HG03066 (cell line): ENCODE data around the gene ALOX15.
"Not testable (repeated sequence)": the region's sequence is repeated elsewhere in the genome, so short reads cannot be mapped to it uniquely, and the experiment has no call there.

Experiments
- ATAC-seq: cut with Tn5 transposase; IDR thresholded peaks from one replicate; pipeline ENCODE4 v1.9.1; 2021; ENCODE audit warnings: low read depth; ENCODE audit not compliant: unreplicated experiment

Gene ALOX15

DNA sequence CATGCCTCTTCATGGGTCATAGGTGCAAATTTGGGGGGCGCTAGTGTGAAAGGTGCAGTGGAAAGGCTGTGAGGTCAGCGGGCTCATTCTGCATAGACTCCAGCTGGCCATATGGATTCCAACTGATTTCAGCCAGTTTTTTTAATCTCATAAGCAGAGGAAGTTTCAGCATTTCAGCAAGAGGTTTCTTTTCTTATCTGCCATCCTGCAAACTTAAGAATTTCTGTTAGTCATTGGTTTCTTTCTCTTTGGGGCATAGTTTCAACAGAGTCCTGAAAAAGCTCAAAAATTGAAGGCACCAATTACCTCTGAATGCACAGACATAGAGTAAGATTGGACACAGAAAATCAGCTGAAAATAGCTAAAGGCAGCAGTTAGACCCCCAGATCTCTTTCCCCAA lies 16.2 kb upstream of the ALOX15 start:
- ATAC-seq = no peak

DNA sequence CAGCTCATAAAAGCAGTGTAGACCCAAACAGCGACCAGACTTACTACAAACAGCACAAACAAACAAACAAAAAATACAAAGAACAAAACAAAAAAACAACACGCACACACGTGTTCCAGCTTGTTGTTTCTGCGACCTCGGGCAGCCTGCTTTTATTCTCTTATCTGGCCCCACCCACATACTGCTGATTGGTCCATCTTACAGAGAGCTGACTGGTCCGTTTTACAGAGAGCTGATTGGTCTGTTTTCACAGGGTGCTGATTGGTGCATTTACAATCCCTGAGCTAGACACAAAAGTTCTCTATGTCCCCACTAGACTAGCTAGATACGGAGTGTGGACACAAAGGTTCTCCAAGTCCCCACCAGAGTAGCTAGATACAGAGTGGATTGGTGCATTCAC lies 14.5 kb upstream of the ALOX15 start:
- ATAC-seq = not testable (repeated sequence)

DNA sequence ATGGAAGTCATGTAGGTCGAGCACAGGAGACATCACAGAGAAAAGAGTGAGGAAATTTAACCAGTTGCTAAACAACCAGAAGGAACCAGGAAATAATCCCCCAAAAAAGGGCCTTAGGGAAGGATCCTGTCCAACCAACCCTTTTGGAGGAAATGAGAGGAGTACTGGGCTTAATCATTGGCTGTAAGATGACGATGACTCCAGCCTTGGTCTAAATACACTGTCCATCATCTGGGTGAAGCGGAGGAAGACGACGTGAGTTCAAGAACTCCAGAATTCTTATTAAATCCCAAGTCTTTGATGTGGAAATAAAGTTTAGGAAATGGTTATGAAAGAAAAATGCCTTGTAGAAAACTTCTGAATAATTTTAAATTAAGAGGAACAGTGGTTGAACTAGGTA lies 11.5 kb upstream of the ALOX15 start:
- no peak for ATAC-seq

GRCh38 chr17:4648741-4649140 lies 7.3 kb upstream of the ALOX15 start:
- no peak for ATAC-seq

DNA sequence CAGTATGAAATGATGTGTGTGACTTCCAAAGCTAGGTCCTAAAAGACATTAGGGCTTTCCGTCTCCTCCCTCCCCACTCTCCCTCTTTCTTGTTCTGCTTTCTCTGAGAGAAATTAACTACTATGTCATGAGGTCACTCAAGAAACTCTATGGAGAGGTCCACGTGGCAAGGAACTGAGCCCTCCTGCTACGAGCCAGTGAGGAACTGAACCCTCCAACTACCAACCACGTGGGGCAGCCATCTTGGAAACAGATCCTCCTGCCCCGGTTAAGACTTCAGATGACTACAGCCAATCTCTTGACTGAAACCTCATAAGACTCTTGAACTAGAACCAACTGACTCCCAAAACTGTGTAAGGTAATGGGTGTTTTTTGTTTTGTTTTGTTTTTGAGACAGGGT lies 4.2 kb upstream of the ALOX15 start:
- ATAC-seq = no peak

- no peak for ATAC-seq
These were observed 2.2 kb upstream of the ALOX15 start for GRCh38 chr17:4643676-4644075.

DNA sequence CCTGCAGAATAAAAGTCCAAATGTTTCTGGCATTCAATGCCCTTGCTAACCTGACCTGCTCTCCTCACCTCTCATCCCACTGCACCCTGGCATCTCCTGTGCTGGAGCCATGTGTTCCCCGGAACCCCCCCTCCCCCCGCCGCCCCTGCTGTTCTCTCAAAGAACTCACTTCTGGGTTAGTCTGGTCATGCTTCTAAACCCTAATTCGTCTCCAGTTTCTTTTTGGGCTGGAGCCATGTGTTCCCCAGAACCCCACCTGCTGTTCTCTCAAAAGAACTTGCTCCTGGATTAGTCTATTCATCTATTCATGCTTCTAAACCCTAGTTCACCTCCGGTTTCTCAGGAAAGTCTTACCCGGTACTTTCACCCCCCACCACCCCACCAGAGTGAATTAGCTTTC lies 808 bp upstream of the ALOX15 start:
- no peak for ATAC-seq

GRCh38 chr17:4640569-4641188 lies 799 bp downstream of the ALOX15 start:
- ATAC-seq = not testable (repeated sequence)

- not testable (repeated sequence) for ATAC-seq
These were observed 2.0 kb downstream of the ALOX15 start for GRCh38 chr17:4639301-4640059.

DNA sequence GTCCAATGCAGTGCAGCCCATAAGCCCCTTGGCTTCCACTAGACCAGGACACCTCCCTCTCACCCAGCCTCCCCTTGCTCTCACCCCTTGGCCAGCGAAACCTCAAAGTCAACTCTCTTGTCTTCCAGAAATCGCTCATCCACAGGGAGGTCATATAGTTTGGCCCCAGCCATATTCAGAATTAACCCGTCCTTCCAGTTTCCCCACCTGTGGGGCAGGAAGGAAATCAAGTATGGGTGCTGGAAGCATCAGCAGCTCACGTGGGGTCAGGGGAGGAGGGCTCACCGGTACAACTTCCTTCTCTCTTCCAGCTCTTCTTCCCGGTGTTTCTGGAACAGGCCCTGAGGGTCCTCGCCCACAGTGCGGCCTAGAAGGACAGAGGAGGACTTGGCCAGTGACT lies 2.7 kb downstream of the ALOX15 start:
- ATAC-seq = not testable (repeated sequence)

GRCh38 chr17:4636474-4637100 lies 4.9 kb downstream of the ALOX15 start:
- ATAC-seq = no peak

- peak; percentile 53 for ATAC-seq
These were observed 5.6 kb downstream of the ALOX15 start for GRCh38 chr17:4635823-4636375.

DNA sequence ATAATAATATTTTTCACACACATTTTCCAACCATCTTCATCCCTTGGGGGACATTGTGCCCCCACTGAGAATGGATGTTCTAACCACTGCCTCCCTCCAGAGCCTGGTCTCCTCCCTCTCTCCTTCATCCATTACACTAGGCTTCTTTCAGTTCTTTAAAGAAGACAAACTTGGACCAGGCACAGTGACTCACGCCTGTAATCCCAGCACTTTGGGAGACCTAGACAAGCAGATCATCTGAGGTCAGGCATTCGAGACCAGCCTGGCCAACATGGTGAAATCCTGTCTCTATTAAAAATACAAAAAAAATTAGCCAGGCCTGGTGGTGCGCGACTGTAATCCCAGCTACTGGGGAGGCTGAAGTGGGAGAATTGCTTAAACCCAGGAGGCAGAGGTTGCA lies 6.5 kb downstream of the ALOX15 start:
- ATAC-seq = no peak

DNA sequence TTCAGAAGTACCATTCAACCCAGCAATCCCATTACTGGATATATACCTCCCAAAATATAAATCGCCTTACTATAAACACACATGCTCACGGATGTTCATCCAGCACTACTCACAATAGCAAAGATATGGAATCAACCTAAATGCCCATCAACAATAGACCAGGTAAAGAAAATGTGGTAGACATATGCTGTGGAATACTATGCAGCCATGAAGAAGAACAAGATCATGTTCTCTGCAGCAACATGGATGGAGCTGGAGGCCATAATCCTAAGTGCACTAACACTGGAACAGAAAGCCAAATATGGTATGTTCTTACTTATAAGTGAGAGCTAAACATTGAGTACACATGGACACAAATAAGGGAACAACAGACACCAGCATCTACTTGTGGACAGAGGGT lies 7.8 kb downstream of the ALOX15 start:
- ATAC-seq = no peak

- no peak for ATAC-seq
These were observed 8.9 kb downstream of the ALOX15 start for GRCh38 chr17:4632581-4632920.

DNA sequence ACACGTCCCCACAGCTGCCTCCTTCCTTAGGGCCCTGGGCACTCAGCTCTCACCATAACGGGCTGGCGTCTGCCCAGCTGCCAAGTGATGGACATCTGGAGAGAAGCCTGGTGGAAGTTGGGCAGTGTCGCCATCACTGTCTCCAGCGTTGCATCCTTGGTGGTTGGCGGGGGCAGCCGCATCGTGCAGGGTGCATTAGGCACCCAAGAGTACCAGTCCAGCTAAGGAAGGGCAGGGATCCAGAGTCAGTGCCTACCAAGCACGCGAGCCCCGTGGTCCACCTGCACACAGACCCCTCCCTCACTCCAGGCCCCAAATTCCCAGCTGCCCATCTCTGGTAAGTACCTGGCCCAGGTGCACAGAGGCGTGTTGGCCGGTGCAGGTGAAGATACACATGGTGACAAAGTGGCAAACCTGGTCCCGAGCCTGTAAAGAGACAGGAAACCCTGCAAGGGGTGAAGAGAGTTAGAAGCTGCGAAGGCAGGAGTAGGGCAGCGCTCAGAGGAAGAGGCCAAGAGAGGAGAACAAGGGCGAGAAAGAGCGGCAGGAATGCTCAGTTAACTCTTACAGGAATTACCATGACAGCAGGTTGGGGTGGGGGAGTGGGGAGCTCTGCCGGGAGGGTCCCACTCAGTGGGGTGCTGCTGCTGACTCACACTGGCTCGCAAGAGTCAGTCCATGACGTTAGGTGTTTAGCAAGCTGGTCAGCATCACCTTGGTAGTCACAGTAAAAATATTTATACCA lies 9.5 kb downstream of the ALOX15 start:
- ATAC-seq = no peak

DNA sequence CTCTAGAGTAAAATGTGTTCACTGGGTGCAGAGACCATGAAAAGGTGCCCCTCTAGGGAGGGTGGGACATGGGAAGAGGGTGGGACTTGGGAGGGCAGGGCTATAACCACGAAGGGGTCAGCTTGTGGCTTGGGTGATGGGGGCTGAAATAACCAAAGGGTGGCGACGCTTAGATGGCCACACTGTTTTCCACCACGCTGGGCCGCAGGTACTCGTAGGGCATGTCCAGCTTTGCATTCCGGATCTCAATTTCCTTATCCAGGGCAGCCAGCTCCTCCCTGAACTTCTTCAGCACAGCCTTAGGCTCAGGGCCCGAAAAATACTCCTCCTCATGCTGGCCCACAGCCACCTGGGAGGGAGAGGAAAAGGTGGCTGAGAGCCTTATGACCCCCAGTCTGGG lies 10.0 kb downstream of the ALOX15 start:
- no peak for ATAC-seq

DNA sequence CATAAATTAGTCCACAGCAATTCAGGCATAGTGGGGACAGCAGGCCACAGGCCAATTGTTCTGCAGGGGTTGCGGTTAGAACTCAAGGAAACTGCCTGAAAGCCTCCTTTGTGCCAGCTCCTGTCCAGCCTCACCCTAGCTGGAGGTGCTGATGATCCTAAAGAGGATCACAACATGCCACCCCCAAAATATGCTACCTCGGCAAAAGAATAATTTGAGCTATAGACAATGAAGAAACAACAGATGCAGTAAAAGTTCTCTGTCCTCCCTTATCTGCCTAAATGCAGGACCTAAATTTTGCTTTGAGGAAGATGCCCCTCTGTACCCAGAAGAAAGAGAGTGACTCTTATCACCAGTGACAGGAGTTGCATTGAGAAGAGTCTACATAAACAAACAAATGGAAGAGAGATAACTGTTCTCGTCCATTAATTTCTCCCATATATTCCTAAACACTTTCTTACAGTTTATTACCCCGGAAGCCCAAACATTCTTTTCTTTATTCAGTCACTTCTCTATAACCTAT lies 14.7 kb downstream of the ALOX15 start:
- ATAC-seq = no peak

DNA sequence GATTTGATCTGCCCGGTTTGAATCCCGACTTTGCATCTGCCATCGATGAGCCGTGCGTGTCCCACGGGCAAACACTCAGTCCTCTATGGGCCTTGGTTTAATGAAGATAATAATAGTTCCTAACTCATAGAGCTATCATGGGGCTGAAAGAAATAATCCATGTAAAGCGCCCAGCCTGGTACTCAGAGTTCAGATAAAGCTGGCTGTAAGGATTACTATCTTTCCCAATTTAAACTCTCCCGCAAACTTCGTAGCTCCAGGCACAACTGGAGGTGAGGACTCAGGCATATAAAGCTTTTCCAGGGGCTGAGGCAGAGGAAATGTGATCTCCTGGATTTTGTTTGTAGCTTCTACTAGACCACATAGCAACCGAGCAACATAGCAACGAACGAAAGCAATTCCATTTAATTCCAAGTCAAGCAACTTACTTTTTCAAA lies 16.3 kb downstream of the ALOX15 start:
- ATAC-seq = no peak

GRCh38 chr17:4624451-4624911 lies 17.0 kb downstream of the ALOX15 start:
- not testable (repeated sequence) for ATAC-seq

GRCh38 chr17:4623249-4623648 lies 18.2 kb downstream of the ALOX15 start:
- no peak for ATAC-seq
